Hair follicular keratinocyte (primary cell): Measurements from ENCODE around the gene CDC25C. TPM values are rescaled to one million over a fixed set of nuclear protein-coding genes. Genes with fewer than 3 reads are reported as not detected.

ENCODE experiments used
- total RNA-seq: library from RNA; depleted of rRNA; stranded (reverse); fragments of >200 nt; gene quantifications from 2 replicates; pipeline ENCODE4 v1.2.3, GENCODE V29; 2015

CDC25C gene
- 5.2 and 11.9 TPM in 2 replicates for total RNA-seq

DNA sequence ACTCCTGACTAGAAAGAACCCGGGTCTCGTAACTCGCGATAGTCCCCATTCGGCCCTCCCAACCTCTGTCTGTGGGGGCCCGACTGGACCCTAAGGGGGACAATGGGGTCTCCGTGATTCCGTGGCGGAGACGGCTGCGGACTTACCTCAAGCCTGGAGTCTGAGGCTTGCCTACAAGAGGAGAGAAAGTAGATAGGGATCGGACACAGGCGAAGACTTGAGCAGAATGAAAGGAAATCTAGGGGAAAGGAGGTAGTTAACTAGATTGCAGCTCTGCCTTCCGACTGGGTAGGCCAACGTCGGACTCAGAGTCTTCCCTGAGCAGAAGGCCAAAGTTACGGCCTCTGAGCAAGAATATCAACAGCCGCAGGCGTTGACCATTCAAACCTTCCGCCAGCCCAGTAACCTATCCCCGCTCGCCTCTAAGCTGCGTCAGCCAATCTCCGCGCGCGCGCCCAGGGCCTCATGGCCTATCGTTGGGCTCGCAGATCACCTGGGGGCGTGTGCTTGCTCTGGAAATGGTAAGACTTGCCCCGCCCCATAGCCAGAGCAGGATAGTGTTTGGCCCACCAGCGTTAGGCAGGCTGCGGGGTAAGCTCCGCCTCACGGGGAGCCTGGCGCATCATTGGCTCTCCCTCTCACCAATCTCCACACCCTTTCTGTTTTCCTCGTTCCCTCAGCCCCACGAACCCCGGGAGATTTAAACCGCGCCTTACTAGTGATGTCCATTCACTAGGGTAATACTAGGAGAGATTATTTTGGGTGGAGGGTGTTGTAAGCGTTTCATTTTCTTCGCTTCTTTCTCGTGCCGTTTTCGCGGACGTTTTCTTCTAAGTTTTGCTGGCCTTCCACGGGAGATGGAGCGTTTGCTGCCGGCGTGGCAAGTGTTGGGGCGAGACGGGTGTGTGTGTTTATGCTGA, at the start of gene CDC25C:
CDC25C (minus strand) TSS at position 356 of the 920 bp plus-strand sequence. CDS start 624 bp downstream, outside the sequence.

DNA sequence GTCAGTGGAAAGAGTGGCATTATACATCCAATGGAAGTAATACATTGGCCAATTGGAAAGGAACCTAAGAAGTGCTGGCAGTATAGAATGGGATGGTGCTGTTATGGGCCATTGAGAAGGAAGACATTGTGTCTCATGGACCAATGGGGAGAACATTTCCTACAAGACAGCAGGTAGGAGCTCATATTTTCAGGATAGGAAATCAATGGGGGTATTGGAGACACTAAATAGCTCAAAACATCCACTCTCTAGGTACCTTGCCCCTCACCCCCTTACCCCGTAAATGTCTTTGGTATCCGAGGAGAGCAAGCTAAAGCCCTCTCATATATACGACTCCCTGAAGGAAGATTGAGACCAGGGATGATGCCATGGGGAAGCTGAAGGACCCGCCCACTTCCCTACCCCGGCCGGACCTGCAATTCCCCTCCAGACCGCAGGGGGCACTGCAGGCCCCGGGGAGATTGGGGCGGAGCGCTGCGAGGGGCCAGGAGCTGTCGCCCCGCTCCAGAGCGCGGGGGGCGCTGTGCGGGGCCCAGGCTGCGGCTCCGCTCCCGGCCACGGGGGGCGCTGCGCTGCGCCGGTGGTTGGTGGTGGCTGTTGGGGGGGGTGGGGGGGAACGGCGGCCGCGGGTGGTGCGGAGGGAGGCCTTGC, 20.6 kb upstream of the CDC25C start, which contains the start of gene KDM3B:
KDM3B (plus strand) TSS at position 615 of the 651 bp plus-strand sequence. CDS start 111 bp downstream, outside the sequence.

DNA sequence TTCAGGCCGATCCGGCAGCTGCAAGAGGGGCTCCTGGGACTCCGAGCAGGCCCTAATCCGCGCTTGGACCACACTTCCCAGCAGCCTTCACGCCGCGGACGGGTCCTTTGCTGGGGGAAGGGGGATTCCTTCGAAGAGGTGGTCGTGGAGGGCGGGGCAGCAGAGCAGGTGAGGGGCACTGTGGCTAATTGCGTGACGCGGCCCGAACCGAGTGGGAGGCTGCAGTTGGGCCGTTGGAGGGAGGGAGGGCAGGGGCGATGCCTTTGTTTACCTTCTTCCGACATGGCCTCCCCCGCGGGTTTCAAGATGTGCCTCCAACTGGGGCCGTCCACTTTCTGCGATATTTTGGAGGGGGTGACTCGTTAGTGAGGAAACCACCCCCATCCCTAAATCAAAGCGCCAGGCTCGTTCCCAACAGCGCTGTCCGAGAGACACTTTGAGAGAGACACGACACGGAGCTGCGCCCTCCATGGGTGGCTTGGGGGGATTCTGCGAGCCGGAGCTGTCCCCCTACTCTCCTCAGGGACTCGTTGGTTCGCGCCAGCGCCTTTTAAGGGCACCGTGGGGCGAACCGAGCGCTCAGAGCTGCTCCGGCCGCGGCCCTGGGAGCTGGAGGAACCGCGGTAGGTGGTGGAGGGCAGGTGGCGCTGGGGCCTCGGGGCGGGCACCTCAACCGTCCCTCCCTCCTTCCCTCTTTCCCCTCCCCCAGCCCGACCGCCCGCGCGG, 6.2 kb upstream of the CDC25C start, which contains the start of gene FAM53C:
FAM53C (plus strand) TSS at position 582 of the 726 bp plus-strand sequence. CDS start 3,070 bp downstream, outside the sequence.

DNA sequence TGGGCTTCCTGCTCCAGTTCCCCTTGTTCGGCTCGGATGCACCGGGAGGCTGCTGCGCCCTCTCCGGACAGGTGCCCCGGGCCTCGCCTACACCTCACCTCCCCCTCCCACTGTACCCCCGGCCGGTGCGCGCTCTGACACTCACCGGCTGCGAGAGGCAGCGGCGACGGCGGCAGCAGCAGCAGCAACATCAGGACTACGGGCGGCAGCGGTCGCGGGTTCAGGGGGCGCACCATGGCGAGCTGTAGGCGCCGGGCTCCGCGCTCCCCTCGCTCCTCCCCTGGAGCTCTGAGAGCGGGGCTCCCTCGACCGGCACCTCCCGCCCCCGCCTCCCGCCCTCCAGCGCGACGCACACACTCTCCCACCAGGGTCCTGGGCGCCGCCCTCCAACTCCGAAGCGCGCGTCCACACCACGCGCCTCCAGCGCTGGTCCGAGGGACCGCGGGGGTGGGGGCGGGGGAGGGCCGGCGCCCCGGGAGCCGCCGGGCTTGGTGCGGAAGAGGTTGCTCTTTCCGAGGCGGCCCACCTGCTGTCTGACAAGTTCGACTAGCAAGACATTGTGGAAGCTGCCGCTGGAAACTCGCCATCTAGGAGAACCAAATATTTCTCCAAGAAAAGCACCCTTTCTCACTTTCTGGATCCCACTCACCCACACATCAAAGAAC, 57.3 kb downstream of the CDC25C start, which contains the start of gene GFRA3:
GFRA3 (minus strand) TSS at position 433 of the 665 bp plus-strand sequence; CDS start at position 236, 197 bp downstream.

Other genes starting within 250 kb of the CDC25C start
- not detected in 2 replicates for gene WNT8A, start 247.8 kb downstream of the CDC25C start, total RNA-seq
- not detected in 2 replicates for gene NME5, start 192.4 kb downstream of the CDC25C start, total RNA-seq
- 10.9 and 19.0 TPM in 2 replicates for gene BRD8, start 153.2 kb downstream of the CDC25C start, total RNA-seq
- gene KIF20A, start 152.7 kb downstream of the CDC25C start, total RNA-seq, result 13.8 and 45.5 TPM in 2 replicates
- 18.4 and 22.3 TPM in 2 replicates for gene CDC23, start 118.5 kb downstream of the CDC25C start, total RNA-seq
- gene GFRA3, start 57.2 kb downstream of the CDC25C start, total RNA-seq, result not detected in 2 replicates
- gene FAM53C, start 6.5 kb upstream of the CDC25C start, total RNA-seq, result 20.1 and 23.5 TPM in 2 replicates
- gene KDM3B, start 20.9 kb upstream of the CDC25C start, total RNA-seq, result 25.9 and 26.1 TPM in 2 replicates
- gene REEP2, start 107.3 kb upstream of the CDC25C start, total RNA-seq, result 2.0 and 4.5 TPM in 2 replicates
- gene EGR1, start 133.7 kb upstream of the CDC25C start, total RNA-seq, result 17.6 and 65.0 TPM in 2 replicates
- gene ETF1, start 211.4 kb upstream of the CDC25C start, total RNA-seq, result 116 and 130 TPM in 2 replicates
- gene HSPA9, start 243.6 kb upstream of the CDC25C start, total RNA-seq, result 269 and 385 TPM in 2 replicates